GM23248 (cell line): ENCODE measurements around the gene OGFOD2. TPM values are rescaled to one million over a fixed set of nuclear protein-coding genes. Genes with fewer than 3 reads are reported as not detected.

Experiments used
- DNase-seq: peaks from one replicate; pipeline ENCODE4 v3.0.0-alpha.2; 2015
- H2AFZ ChIP-seq: fragments of 200-600 bp; sonication (generic); 2 replicates; pipeline ENCODE4 v1.6.1; 2016; ENCODE audit warnings: antibody characterized with exemption
- H3F3A ChIP-seq: fragments of 200-600 bp; sonication (generic); 2 replicates; pipeline ENCODE4 v1.6.1; 2016; ENCODE audit warnings: mild to moderate bottlenecking, antibody characterized with exemption, mixed run types; ENCODE audit not compliant: insufficient read depth
- H3K27ac ChIP-seq: fragments of 200-600 bp; sonication (generic); 2 replicates; pipeline ENCODE4 v1.5.1; 2016; ENCODE audit warnings: mild to moderate bottlenecking
- H3K27me3 ChIP-seq: fragments of 200-600 bp; sonication (generic); replicated peaks from 2 replicates; pipeline ENCODE4 v1.6.1; 2016; ENCODE audit warnings: mild to moderate bottlenecking; ENCODE audit not compliant: insufficient read depth
- H3K36me3 ChIP-seq: fragments of 200-600 bp; sonication (generic); 2 replicates; pipeline ENCODE4 v1.6.1; 2016; ENCODE audit warnings: low read depth, mild to moderate bottlenecking
- H3K4me1 ChIP-seq: fragments of 200-600 bp; sonication (generic); 2 replicates; pipeline ENCODE4 v1.6.1; 2016; ENCODE audit warnings: mild to moderate bottlenecking; ENCODE audit not compliant: insufficient read depth
- H3K4me2 ChIP-seq: fragments of 200-600 bp; sonication (generic); one replicate; pipeline ENCODE4 v1.6.1; 2016; ENCODE audit warnings: mild to moderate bottlenecking; ENCODE audit not compliant: unreplicated experiment
- H3K4me3 ChIP-seq: fragments of 200-600 bp; sonication (generic); 2 replicates; pipeline ENCODE4 v1.5.1; 2016; ENCODE audit warnings: mild to moderate bottlenecking
- H3K79me2 ChIP-seq: fragments of 200-600 bp; sonication (generic); 2 replicates; pipeline ENCODE4 v1.6.1; 2016; ENCODE audit warnings: mild to moderate bottlenecking; ENCODE audit not compliant: insufficient read depth
- H3K9ac ChIP-seq: fragments of 200-600 bp; sonication (generic); 2 replicates; pipeline ENCODE4 v1.6.1; 2016; ENCODE audit warnings: mild to moderate bottlenecking
- H3K9me2 ChIP-seq: fragments of 200-600 bp; sonication (generic); 2 replicates; pipeline ENCODE4 v1.6.1; 2016; ENCODE audit warnings: mixed run types, mild to moderate bottlenecking, moderate library complexity; ENCODE audit not compliant: insufficient read depth
- H3K9me3 ChIP-seq: fragments of 200-600 bp; sonication (generic); one replicate; pipeline ENCODE4 v1.6.1; 2017; ENCODE audit warnings: low read depth
- H4K20me1 ChIP-seq: fragments of 200-600 bp; sonication (generic); 2 replicates; pipeline ENCODE4 v1.6.0; 2016; ENCODE audit not compliant: insufficient read depth
- EZH2 ChIP-seq: fragments of 200-600 bp; sonication (generic); IDR thresholded peaks from 2 replicates; pipeline ENCODE4 v1.6.1; 2018; ENCODE audit warnings: antibody characterized with exemption, mild to moderate bottlenecking; ENCODE audit not compliant: insufficient read depth, poor library complexity, severe bottlenecking
- EZH2phosphoT487 ChIP-seq: fragments of 200-600 bp; sonication (generic); IDR thresholded peaks from 2 replicates; pipeline ENCODE4 v1.6.1; 2018; ENCODE audit warnings: antibody characterized with exemption, moderate library complexity, mild to moderate bottlenecking, low read depth; ENCODE audit not compliant: insufficient read depth
- WGBS, 2 experiments: methylation state at CpG; one replicate each; pipeline ENCODE4 v1.1.6; 2015 to 2017; ENCODE audit warnings: low lambda C conversion rate in 2 of 2, low coverage in 1 of 2; ENCODE audit errors: missing lambda C conversion rate in 2 of 2; 5-methylcytosine and 5-hydroxymethylcytosine counted together
- in situ Hi-C: fragments of 300-500 bp; cut with MboI; formaldehyde crosslinking; loops from 2 replicates; pipeline ENCODE4 v1.15.0; 2020
- polyA plus RNA-seq: library from polyadenylated mRNA; unstranded; fragments of >200 nt; fragmentation: Nextera tagmentation; extraction: Ambion mirVana; gene quantifications from 2 replicates; pipeline ENCODE4 v1.2.1, GENCODE V29; 2016
- total RNA-seq: library from RNA; depleted of rRNA; stranded (reverse); fragments of >200 nt; shearing (Covaris generic); gene quantifications from 2 replicates; pipeline ENCODE4 v1.2.3, GENCODE V29; 2014

Gene OGFOD2
- total and polyA plus RNA-seq, 2 experiments from 2014 or later = 11.9 to 12.8 TPM

DNA sequence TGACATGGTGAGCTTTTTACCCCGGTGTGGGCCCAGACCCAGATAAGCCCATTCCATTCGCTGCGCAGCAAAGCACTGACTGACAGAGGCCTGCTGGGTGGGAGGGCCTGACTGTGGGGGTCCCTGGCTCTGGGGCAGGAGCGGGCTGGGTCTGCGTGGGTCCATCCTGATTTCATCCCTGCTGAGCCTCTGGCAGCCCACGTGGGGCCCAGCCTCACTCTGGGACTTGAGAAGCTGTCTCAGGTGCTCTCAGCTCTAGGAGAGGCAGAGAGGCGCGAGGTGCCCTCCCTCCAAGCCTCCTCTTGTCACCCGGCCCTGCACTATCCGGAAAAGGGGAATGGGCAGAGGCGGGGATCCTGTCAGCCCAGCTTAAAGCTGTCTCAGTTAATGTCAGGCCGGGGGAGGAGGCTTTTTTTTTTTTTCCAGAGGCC is 9.7 kb upstream of the OGFOD2 start:
- Histone ChIP-seq H4K20me1 (no peaks in the 10 kb centered on the region), H3K9me3 (no peaks in the 10 kb centered on the region), H3K4me3 (peak overlapping the region; percentile 78; the same call in 1 of the 2 replicates), H3K79me2 (no peaks in the 10 kb centered on the region), H3K4me2 (peak overlapping the region; percentile 70), H3K36me3 (no peaks in the 10 kb centered on the region), H3K4me1 (no peaks in the 10 kb centered on the region), H3K27me3 (no peaks in the 10 kb centered on the region), H3K9ac (peak overlapping the region; percentile 67), H3F3A (peaks cover 10% of the 10 kb centered on the region; the same call in 1 of the 2 replicates), H2AFZ (peak overlapping the region; percentile 70; the same call in 1 of the 2 replicates), H3K27ac (no peak overlapping the region), H3K9me2 (no peaks in the 10 kb centered on the region)
- in situ Hi-C loops = no loop called here
- DNase-seq = no peak
- no peak for TF ChIP-seq EZH2phosphoT487
- TF ChIP-seq EZH2 = no peak
- WGBS, 2 experiments = 62 to 75% methylated on average over 10 to 12 of the region's 12 CpGs

DNA sequence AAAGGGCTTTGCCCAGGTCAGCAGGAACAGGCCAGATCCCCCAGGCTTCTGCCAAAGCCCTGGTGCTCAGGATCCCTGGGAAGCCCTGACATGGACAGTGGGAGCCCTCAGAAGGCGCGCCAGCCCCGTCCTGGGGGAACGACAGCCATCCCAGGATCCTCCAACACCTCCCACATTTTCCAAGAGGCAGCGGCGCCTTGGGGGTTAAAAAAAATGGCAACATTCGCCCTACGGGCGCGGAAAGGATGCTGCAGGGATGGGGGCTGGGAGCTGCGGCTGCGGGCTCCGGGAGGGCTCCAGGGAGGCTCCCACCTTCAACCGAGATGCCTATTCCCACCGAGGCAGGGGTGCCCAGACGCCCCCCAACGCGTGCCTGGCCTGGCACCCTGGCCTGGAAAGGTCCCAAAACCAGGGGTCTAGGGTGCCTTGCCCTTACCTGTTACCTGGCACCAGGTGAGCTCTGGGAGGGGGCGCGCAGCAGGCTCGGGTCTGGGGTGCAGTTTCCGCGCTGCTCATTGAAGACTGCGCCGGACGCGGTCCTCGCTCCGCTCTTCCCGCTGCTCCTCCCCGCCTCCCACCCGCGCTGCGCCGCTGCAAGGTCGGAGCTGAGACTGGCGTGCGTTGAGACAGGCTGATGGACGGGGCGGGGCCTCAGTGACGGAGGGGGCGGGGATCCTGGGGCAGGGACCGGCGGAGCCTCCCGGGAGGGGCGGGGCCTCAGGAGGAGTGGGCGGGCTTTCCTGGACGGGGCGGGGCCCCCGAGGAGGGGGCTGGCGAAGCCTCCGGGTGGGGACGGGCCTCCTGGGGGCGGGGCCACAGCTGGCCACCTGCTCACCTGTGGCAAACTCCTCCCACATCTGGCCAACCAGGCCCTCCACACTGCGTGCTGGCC is 8.9 kb upstream of the OGFOD2 start, which contains the start of gene ABCB9:
TSS of gene ABCB9 (minus strand) at position 613 of the 892 bp plus-strand sequence. CDS start 6,228 bp downstream, outside the sequence.
- in situ Hi-C loops = no loop called here
- Histone ChIP-seq H3K9me3 (no peaks in the 10 kb centered on the region), H3K27me3 (no peaks in the 10 kb centered on the region), H2AFZ (peak within 1 kb of the TSS; percentile 70), H3K9me2 (no peaks in the 10 kb centered on the region), H3K36me3 (no peaks in the 10 kb centered on the region), H3K79me2 (no peaks in the 10 kb centered on the region), H3K4me1 (no peaks in the 10 kb centered on the region), H3K27ac (no peak within 1 kb of the TSS), H3F3A (peaks cover 10% of the 10 kb centered on the region; the same call in 1 of the 2 replicates), H3K9ac (peak within 1 kb of the TSS; percentile 67), H3K4me2 (peak within 1 kb of the TSS; percentile 70), H3K4me3 (peak within 1 kb of the TSS; percentile 78), H4K20me1 (no peaks in the 10 kb centered on the region)
- peak; percentile 95 for DNase-seq
- TF ChIP-seq EZH2phosphoT487 (no peak), EZH2 (no peak)
- 4 to 5% methylated on average over 37 to 46 of the region's 55 CpGs for WGBS, 2 experiments

DNA sequence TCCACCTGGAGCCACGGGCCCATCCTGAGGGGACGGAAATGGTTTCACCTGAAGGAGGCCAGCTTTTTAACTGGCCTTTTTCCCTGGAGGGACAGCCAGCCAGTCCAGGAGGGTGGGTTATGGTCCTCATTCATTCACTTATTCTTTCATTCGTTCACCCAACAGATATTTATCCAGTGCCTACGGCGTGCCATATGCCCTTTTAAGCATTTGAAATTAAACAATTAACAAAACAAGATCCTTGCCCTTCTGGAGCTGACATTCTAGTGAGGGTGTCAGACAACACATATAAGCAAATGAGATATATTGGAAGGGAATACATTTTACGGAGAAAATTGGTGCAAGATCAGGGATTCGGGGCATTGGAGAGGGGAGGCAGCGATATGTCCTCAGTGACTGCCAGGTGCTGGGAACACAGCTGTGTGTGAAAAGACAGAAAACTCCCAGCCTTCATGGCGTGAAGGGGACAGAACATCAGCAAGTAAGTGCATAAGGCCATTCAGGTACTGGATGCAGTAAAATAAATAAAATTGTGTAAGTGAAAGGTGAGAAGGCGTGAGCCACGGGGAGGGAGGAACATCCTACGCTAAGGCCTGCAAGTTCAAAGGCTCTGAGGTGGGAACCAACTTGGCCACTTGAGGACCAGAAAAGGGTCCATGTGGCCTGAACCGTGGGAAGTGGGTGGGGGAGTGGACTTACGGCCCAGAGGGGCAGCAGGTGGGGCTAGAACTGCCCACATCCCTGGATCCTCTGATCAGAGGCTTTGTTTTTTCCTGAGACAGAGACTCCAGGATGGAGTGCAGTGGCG is 8.1 kb upstream of the OGFOD2 start:
- Histone ChIP-seq H3K9me3 (no peaks in the 10 kb centered on the region), H3K4me2 (no peak overlapping the region), H3K36me3 (no peaks in the 10 kb centered on the region)

DNA sequence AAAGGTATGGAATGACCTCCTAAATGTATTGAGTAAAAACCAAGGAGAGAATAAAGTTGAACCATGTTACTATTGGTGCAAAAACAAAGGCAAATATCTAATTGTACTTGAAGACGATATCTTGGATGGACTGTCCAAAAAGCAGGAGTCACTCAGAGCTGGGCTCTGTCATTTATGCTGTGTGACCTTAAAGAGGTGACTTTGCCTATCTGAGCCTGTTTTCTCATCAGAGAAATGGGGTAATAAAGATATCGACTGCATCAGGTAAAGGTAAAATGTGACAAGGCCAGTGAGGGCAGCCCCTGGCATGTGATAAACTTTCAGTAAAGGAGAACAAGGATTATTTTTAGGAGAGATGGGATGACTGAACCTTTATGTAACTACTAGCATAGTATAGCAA is 6.9 kb upstream of the OGFOD2 start:
- no peak overlapping the region for H3K9ac ChIP-seq
- WGBS, 2 experiments = 73 to 75% methylated on average over 2 of the region's 2 CpGs
- H3K4me1 ChIP-seq = no peaks in the 10 kb centered on the region
- no peaks in the 10 kb centered on the region for H4K20me1 ChIP-seq
- no peak for DNase-seq
- H3K79me2 ChIP-seq = no peaks in the 10 kb centered on the region
- H3K4me2 ChIP-seq = no peak overlapping the region
- no peak overlapping the region for H2AFZ ChIP-seq
- peaks cover 10% of the 10 kb centered on the region; the same call in 1 of the 2 replicates for H3F3A ChIP-seq
- H3K9me3 ChIP-seq = no peaks in the 10 kb centered on the region
- no peak overlapping the region for H3K27ac ChIP-seq
- in situ Hi-C loops = no loop called here
- TF ChIP-seq EZH2 (no peak), EZH2phosphoT487 (no peak)
- H3K9me2 ChIP-seq = no peaks in the 10 kb centered on the region
- no peaks in the 10 kb centered on the region for H3K27me3 ChIP-seq
- no peaks in the 10 kb centered on the region for H3K36me3 ChIP-seq
- no peak overlapping the region for H3K4me3 ChIP-seq

More for the DNA sequence above, 8.1 kb upstream of the OGFOD2 start:
- Histone ChIP-seq H3K4me3 (no peak overlapping the region), H4K20me1 (no peaks in the 10 kb centered on the region), H3K27ac (no peak overlapping the region), H3F3A (peaks cover 10% of the 10 kb centered on the region; the same call in 1 of the 2 replicates), H3K9me2 (no peaks in the 10 kb centered on the region), H3K9ac (no peak overlapping the region), H3K79me2 (no peaks in the 10 kb centered on the region), H3K27me3 (no peaks in the 10 kb centered on the region), H2AFZ (no peak overlapping the region), H3K4me1 (no peaks in the 10 kb centered on the region)
- DNase-seq = no peak
- 57 to 60% methylated on average over 15 of the region's 15 CpGs for WGBS, 2 experiments
- in situ Hi-C loops = no loop called here
- TF ChIP-seq EZH2 = no peak
- TF ChIP-seq EZH2phosphoT487 = no peak
